SK-N-SH (cell line): ENCODE data around the gene EEF1B2. TPM values are rescaled to one million over a fixed set of nuclear protein-coding genes. Genes with fewer than 3 reads are reported as not detected.
A peak's percentile ranks its signal among the peaks of the same experiment; 100 is the strongest.

Experiments used
- CTCF ChIA-PET: fragments of 300-600, 350-600 bp; formaldehyde crosslinking; extraction: SDS; loops from one replicate; lab custom pipeline; 2021; lab: Yijun Ruan, JAX
- POLR2A ChIA-PET: fragments of 350-600 bp; sonication (Branson Sonifier 250); formaldehyde crosslinking; extraction: SDS; loops from one replicate; lab custom pipeline; 2020; ENCODE audit warnings: antibody characterized with exemption, inconsistent platforms; lab: Yijun Ruan, JAX
- DNase-seq: peaks from one replicate; pipeline ENCODE4 v3.0.0; 2012
- H2AFZ ChIP-seq: fragments of 200-600 bp; sonication (generic); 2 replicates; pipeline ENCODE4 v1.8.1; 2016; ENCODE audit warnings: antibody characterized with exemption, mild to moderate bottlenecking, low read depth
- H3F3A ChIP-seq: fragments of 200-600 bp; sonication (generic); replicated peaks from 2 replicates; pipeline ENCODE3; 2016; ENCODE audit warnings: antibody characterized with exemption, mild to moderate bottlenecking; ENCODE audit not compliant: insufficient read depth
- H3K27ac ChIP-seq, 2 experiments: fragments of 200-500 bp in 1 of 2; fragments of 200-600 bp in 1 of 2; sonication (Bioruptor generic) in 1 of 2; sonication (generic), shearing (Covaris generic) in 1 of 2; 2 replicates each; pipeline versions ENCODE4 v1.5.1 to v1.6.1; 2014 to 2016; ENCODE audit warnings: low read depth in 2 of 2, inconsistent platforms in 1 of 2, low read length in 1 of 2, mild to moderate bottlenecking in 1 of 2, mixed read lengths in 1 of 2
- H3K27me3 ChIP-seq: fragments of 200-600 bp; sonication (generic), shearing (Covaris generic); 2 replicates; pipeline ENCODE4 v1.6.1; 2016; ENCODE audit warnings: mixed run types; ENCODE audit not compliant: insufficient read depth
- H3K36me3 ChIP-seq, 2 experiments: fragments of 200-500 bp in 1 of 2; fragments of 200-600 bp in 1 of 2; sonication (Bioruptor generic) in 1 of 2; sonication (generic) in 1 of 2; replicated peaks in 1 of 2; 2 replicates each; pipeline versions ENCODE3 to v1.5.1; 2014 to 2016; ENCODE audit warnings: low read length in 1 of 2, mild to moderate bottlenecking in 1 of 2; ENCODE audit not compliant: insufficient read depth in 2 of 2, control insufficient read depth in 1 of 2
- H3K4me1 ChIP-seq, 2 experiments: fragments of 200-500 bp in 1 of 2; fragments of 200-600 bp in 1 of 2; sonication (Bioruptor generic) in 1 of 2; sonication (generic), shearing (Covaris generic) in 1 of 2; 2 replicates each; pipeline versions ENCODE4 v1.5.1 to v1.6.1; 2014 to 2016; ENCODE audit warnings: low read depth in 1 of 2, low read length in 1 of 2, mixed run types in 1 of 2; ENCODE audit not compliant: insufficient read depth in 2 of 2, control insufficient read depth in 1 of 2
- H3K4me2 ChIP-seq: fragments of 200-600 bp; sonication (generic), shearing (Covaris generic); 2 replicates; pipeline ENCODE4 v1.6.1; 2017; ENCODE audit warnings: mixed run types
- H3K4me3 ChIP-seq, 2 experiments: fragments of 200-500 bp in 1 of 2; fragments of 200-600 bp in 1 of 2; sonication (Bioruptor generic) in 1 of 2; sonication (generic), shearing (Covaris generic) in 1 of 2; 2 replicates each; pipeline versions ENCODE4 v1.5.1 to v1.8.1; 2014 to 2016; ENCODE audit warnings: low read depth in 2 of 2, inconsistent platforms in 1 of 2, low read length in 1 of 2, mild to moderate bottlenecking in 1 of 2, mixed read lengths in 1 of 2, moderate library complexity in 1 of 2
- H3K79me2 ChIP-seq: fragments of 200-600 bp; sonication (generic); 2 replicates; pipeline ENCODE4 v1.8.1; 2017; ENCODE audit warnings: mild to moderate bottlenecking; ENCODE audit not compliant: insufficient read depth
- H3K9ac ChIP-seq: fragments of 200-600 bp; sonication (generic); 2 replicates; pipeline ENCODE4 v1.6.1; 2017; ENCODE audit warnings: mixed run types
- H3K9me2 ChIP-seq: fragments of 200-600 bp; sonication (generic); 2 replicates; pipeline ENCODE4 v1.6.1; 2017; ENCODE audit warnings: mixed run types
- H3K9me3 ChIP-seq: fragments of 200-600 bp; sonication (generic); 2 replicates; pipeline ENCODE4 v1.6.1; 2017; ENCODE audit warnings: mixed run types, mild to moderate bottlenecking, moderate library complexity
- H4K20me1 ChIP-seq: fragments of 200-600 bp; sonication (generic); 2 replicates; pipeline ENCODE4 v1.6.1; 2017; ENCODE audit warnings: mild to moderate bottlenecking, mixed run types; ENCODE audit not compliant: insufficient read depth
- ELF1 ChIP-seq: IDR thresholded peaks from 2 replicates; pipeline ENCODE4 v1.4.0; 2012
- NRF1 ChIP-seq: IDR thresholded peaks from 2 replicates; pipeline ENCODE4 v1.6.1; 2012; ENCODE audit warnings: low read depth, mild to moderate bottlenecking, low read length
- POLR2AphosphoS5 ChIP-seq: IDR thresholded peaks from 2 replicates; pipeline ENCODE4 v1.6.1; 2012; ENCODE audit warnings: low read depth, low read length
- RAD21 ChIP-seq: IDR thresholded peaks from 2 replicates; pipeline ENCODE4 v1.6.1; 2012; ENCODE audit warnings: mild to moderate bottlenecking, low read length
- REST ChIP-seq: IDR thresholded peaks from 2 replicates; pipeline ENCODE4 v1.6.1; 2012; ENCODE audit warnings: mild to moderate bottlenecking, low read depth, low read length, moderate library complexity
- RFX5 ChIP-seq: IDR thresholded peaks from 2 replicates; pipeline ENCODE4 v1.6.1; 2012; ENCODE audit warnings: mild to moderate bottlenecking, improper control_type of control experiment, low read length
- USF1 ChIP-seq: IDR thresholded peaks from 2 replicates; pipeline ENCODE4 v1.4.0; 2012; ENCODE audit warnings: low read depth, borderline replicate concordance
- YY1 ChIP-seq: IDR thresholded peaks from 2 replicates; pipeline ENCODE4 v1.4.0; 2012; ENCODE audit warnings: low read depth, mild to moderate bottlenecking
- WGBS: methylation state at CpG from one replicate; pipeline ENCODE4 v1.1.6; 2017; ENCODE audit warnings: low lambda C conversion rate; 5-methylcytosine and 5-hydroxymethylcytosine counted together
- polyA plus RNA-seq, 3 experiments: library from polyadenylated mRNA; depleted of rRNA; stranded (reverse); fragments of >200 nt; gene quantifications; 2 replicates each; pipeline ENCODE4 v1.2.3, GENCODE V29; 2012

Gene EEF1B2
- polyA plus RNA-seq, 1 of the 3 experiments (the other 2 are of a cell fraction), result 815 TPM

- H3K9me3 ChIP-seq, result no peaks in the 10 kb centered on the region
- TF ChIP-seq NRF1 (no peak), RAD21 (peak; percentile 20; the same call in 1 of the 2 replicates)
- TF ChIP-seq, all 33 proteins: peak for 1
- Histone ChIP-seq H3K9me2 (no peaks in the 10 kb centered on the region), H3K4me2 (no peak overlapping the region), H3F3A (peaks cover 11% of the 10 kb centered on the region), H4K20me1 (no peaks in the 10 kb centered on the region), H3K27me3 (no peaks in the 10 kb centered on the region), H3K36me3 (peaks cover 53 to 83% of the 10 kb centered on the region in 2 experiments), H2AFZ (no peak overlapping the region), H3K27ac (no peak overlapping the region), H3K4me1 (no peaks in the 10 kb centered on the region), H3K9ac (no peak overlapping the region), H3K4me3 (no peak overlapping the region), H3K79me2 (no peaks in the 10 kb centered on the region)
- ChIA-PET CTCF (interaction anchor here (1.2 to 1.5 kb wide), 2 partner anchors 11 to 29 kb away, joined by 3 to 5 read pairs; no protein-coding TSS in a partner anchor), POLR2A (interaction anchor here (0.6 kb wide), 1 partner anchor 42 kb away, joined by 3 read pairs; the partner anchor contains the start of gene INO80D)
- no peak for DNase-seq
These were observed 32.0 kb upstream of the EEF1B2 start for GRCh38 chr2:206127656-206128055.

- no peak for TF ChIP-seq REST
- TF ChIP-seq RFX5, result no peak
- TF ChIP-seq YY1, result no peak
- TF ChIP-seq USF1, result no peak
- no peak for TF ChIP-seq POLR2AphosphoS5
- no peak for TF ChIP-seq ELF1
- H3K27ac ChIP-seq, result no peak overlapping the region
- H3K9me2 ChIP-seq, result no peaks in the 10 kb centered on the region
- H3K36me3 ChIP-seq, result peaks cover 65 to 78% of the 10 kb centered on the region in 2 experiments
- peaks cover 2% of the 10 kb centered on the region; the same call in 1 of the 2 replicates for H3K79me2 ChIP-seq
- no peaks in the 10 kb centered on the region for H3K9me3 ChIP-seq
- H3K27me3 ChIP-seq, result no peaks in the 10 kb centered on the region
- H2AFZ ChIP-seq, result no peak overlapping the region
- H3K9ac ChIP-seq, result no peak overlapping the region
- no peak for DNase-seq
- 97% methylated on average over 4 of the region's 4 CpGs for WGBS
- H4K20me1 ChIP-seq, result no peaks in the 10 kb centered on the region
- CTCF ChIA-PET, result interaction anchor here (0.9 kb wide), 1 partner anchor 11 kb away, joined by 3 read pairs; no protein-coding TSS in a partner anchor
- no peaks in the 10 kb centered on the region for H3K4me1 ChIP-seq
- POLR2A ChIA-PET, result no interaction called here
- no peak overlapping the region for H3K4me3 ChIP-seq
- no peak overlapping the region for H3K4me2 ChIP-seq
- peaks cover 3% of the 10 kb centered on the region for H3F3A ChIP-seq
These were observed 16.2 kb upstream of the EEF1B2 start for GRCh38 chr2:206143451-206143850.
